GM18502 (cell line): ENCODE measurements around the gene OR6K3.
"Not testable (repeated sequence)": the region's sequence is repeated elsewhere in the genome, so short reads cannot be mapped to it uniquely, and the experiment has no call there.

Experiments used
- ATAC-seq: cut with Tn5 transposase; IDR thresholded peaks from one replicate; pipeline ENCODE4 v1.9.1; 2021; ENCODE audit warnings: mild to moderate bottlenecking; ENCODE audit not compliant: unreplicated experiment, poor library complexity

OR6K3 gene

DNA sequence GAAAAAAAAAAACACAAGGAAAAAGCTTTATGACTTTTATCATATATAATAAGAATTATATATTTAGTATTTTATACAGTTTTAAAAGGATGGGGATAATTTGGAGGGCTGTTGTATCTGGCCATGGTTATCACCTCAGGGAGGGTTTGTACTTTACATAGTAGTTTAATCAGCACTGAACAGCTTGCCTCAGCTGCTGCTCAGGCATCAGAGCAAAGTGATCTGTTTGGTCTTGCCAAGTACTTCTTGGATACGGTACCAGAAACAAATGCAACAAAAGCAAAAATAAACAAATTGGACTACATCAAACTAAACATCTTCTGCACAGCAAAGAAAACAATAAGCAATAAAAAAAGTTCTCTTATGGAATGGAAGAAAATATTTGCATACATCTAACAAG lies 31.4 kb downstream of the OR6K3 start:
- no peak for ATAC-seq

DNA sequence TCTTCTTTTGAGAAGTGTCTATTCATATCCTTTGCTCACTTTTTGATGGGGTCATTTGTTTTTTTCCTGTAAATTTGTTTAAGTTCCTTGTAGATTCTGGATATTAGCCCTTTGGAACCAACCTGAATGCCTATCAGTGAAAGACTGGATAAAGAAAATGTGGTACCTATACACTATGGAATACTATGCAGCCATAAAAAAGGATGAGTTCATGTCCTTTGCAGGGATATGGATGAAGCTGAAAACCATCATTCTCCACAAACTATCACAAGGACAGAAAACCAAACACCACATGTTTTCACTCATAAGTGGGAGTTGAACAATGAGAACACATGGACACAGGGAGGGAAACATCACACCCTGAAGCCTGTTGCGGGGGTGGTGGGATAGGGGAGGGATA lies 32.2 kb downstream of the OR6K3 start:
- ATAC-seq: not testable (repeated sequence)

DNA sequence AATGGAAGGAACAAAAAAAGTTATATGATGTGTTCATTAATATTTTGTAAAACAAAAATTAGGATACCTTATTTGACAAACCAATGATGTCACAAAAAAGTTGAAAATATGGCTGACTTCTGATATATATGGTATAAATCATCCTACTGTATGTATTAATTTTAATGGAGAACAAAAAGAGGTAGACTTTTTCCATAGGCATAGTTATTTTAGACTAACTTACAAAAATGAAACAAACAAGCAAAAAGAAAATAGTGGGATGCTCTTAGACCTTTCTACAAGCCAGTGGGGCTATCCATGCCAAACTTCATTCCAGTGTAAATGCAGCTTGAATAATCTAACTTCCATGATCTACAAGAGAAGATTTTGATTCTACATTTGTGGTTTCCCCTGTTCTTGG lies 33.5 kb downstream of the OR6K3 start:
- ATAC-seq: no peak

DNA sequence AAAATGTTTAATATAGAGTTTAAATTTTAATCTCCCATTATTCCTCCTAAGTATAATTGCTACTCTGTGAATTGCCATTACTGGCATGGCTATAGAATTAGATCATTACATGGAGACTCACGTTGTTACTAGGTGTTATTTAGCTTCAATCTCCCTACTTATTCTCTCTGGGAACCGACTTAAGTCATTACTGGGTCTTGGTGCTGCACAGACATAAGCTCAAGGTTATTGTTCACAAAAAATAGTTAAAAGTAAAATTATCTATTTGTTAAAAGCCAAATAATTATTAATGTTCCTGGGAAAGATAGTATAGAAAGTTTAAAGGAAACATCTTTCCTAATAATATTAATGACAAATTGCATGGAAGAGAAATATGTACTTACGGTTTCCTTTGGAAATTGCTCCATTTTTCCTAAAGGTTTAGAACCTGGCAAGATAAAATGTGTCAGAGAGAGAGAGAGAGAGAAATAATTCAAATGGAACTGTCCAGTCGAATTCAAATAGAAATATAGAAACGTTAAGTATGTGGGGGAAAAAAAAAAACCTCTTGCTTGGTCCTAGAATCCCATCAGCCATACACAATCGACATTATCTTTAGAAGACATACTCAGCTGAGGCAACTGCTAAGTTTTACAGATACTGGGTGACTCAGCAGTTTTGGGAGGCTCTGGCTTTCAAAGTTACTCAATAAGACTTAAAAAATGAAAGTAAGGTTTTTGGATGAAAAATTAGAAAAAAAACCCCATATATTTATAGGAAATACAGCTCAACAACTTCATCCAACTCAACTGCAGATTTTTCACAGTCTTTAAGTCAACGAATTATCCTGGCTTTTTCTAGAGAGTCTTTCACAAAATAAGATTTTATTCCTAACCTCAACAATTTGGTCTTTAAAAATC lies 34.2 kb downstream of the OR6K3 start, which contains the start of gene SPTA1:
TSS of gene SPTA1 (minus strand) at position 605 of the 899 bp plus-strand sequence. CDS start at position 407, 198 bp downstream.
- no peak for ATAC-seq

DNA sequence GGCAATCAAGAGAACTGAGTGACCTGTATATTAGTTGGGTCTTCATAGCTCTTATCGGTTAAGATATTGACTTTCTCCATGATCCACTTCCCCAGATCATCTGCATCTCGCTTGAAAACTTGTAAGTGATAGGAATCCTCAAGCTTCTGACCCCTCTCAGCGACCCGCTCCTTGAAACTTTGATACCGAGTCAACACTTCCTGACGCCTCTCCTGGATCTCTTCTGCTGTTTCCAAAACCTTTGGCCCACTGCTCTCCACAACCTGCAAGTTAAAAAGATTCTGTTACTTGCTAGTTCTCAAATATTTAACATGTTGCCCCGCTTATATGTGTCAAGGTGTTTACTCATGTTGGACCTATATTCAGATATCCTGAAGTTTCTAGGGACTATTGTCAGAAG lies 35.4 kb downstream of the OR6K3 start:
- ATAC-seq: no peak

DNA sequence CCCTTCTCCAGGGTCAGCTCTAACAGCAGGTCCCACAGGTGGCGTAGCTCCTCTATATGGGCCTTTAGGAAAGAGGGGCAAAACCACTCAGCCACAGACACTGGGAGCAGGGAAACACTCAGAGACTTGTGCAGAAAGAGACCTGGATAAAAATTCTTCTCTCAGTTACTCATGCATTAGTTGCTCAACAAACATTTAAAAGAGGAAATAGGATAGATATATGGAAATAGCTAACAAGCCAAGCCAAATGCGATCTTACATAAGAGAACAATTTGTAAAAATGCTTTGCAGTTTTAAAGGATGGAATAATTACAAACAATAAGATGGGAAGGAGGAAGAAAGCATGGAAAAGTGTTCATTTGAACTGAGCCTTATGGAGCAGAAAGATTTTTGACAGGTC lies 38.9 kb downstream of the OR6K3 start:
- no peak for ATAC-seq

DNA sequence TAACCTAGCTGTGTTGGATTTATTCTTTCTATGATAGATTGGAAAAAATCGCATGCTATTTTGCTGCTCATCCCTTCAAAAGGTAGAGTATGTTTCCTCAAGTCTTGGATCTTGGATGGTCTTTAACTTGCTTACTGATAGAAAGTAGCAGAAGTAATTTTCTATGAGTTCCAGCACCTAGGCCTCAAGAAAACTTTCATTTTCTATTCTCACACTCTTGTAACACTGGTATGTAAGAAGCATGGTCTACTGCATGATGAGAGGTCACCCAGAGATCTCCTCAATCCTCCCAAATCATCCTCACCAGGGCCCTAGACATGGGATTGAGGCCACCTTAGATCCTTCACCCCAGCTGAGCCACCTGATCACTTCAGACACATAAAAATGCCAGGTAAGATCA lies 41.2 kb downstream of the OR6K3 start:
- ATAC-seq: no peak

DNA sequence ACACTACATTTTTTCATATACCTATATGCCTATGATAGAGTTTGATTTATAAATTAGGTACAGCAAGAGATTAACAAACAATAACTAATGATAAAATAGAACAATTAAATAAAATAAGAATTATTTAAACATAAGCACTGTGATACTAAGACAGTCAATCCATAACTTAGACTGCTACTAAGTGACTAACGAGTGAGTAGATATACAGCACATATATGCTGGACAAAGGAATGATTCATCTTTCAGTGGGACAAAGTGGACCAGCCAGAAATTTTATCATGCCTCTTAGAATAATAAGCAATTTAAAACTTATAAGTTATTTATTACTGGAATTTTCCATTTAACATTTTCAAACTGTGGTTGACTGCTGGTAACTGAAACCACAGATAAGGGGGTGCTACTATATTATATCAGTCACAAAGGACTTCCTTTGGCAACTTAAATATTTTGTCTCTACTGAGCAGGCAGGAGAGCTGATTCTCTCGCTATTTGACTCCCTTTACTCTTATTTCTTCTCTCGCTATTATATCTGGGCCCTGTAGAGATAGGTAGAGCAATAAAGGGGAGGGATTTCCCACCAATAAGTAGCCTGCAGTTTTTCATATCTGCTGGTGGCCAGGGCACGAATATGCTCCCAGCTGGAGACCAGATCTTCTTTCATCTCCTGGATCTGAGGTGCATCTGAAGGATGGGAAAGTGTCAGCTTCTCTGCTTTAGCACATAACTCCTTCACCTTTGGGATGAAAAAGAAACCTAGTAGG lies 44.8 kb downstream of the OR6K3 start:
- no peak for ATAC-seq

DNA sequence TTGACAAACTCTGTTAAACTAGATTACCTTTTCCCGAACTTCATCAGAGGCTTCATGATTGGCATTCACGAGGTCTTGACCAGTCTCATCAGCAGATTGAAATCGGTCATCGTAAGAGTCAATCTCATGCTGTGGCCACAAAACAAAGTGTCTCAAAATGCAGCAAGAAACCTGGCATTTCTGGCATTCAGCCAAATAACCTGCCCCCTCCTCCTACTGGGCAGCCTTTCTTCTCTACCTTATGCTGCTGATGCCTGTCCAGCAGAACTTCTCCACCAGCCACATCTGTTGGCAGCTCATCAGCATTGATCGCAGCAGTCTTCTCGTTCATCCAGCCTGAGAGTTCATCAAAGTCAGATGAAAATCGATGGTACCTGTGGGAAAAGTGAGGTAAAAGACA lies 46.2 kb downstream of the OR6K3 start:
- no peak for ATAC-seq
